ENCODE results near the gene DNAJC27.

The DNAJC27 gene

DNA sequence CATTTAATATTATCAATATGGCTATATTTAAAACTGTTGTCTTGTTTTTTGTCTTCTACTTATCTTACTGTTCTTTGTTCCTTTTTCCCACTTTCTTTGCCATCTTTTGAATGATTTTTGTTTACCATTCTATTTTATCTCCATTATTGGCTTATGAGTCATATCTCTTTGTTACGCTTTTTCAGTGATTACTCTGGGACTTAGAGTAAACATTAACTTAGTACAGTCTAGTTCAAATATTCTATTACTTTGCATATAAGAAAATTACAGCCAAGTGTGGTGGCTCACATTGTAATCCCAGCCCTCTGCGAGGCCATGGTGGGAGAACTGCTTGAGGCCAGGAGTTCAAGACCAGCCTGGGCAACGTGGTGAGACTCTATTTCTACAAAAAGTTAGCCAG is 77.8 kb downstream of the DNAJC27 start:
- POLR2A ChIA-PET: no interaction called here
- DNase-seq (ENCODE audit: low read depth, low spot score): no peak
- H3K4me3 ChIP-seq (ENCODE audit: low read depth, low read length): no peak overlapping the region
- TF ChIP-seq, protein P1, sequence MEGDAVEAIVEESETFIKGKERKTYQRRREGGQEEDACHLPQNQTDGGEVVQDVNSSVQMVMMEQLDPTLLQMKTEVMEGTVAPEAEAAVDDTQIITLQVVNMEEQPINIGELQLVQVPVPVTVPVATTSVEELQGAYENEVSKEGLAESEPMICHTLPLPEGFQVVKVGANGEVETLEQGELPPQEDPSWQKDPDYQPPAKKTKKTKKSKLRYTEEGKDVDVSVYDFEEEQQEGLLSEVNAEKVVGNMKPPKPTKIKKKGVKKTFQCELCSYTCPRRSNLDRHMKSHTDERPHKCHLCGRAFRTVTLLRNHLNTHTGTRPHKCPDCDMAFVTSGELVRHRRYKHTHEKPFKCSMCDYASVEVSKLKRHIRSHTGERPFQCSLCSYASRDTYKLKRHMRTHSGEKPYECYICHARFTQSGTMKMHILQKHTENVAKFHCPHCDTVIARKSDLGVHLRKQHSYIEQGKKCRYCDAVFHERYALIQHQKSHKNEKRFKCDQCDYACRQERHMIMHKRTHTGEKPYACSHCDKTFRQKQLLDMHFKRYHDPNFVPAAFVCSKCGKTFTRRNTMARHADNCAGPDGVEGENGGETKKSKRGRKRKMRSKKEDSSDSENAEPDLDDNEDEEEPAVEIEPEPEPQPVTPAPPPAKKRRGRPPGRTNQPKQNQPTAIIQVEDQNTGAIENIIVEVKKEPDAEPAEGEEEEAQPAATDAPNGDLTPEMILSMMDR (IDR thresholded peaks at IDR 0.05; ENCODE audit: insufficient read depth, low read length, missing control alignments): no peak
- CTCF ChIA-PET: interaction anchor here (1.3 kb wide), 1 partner anchor 11 kb away, joined by 3 read pairs; no protein-coding TSS in a partner anchor
